GM19328 (cell line): ENCODE results near the gene RABL3.
"Not testable (repeated sequence)": the region's sequence is repeated elsewhere in the genome, so short reads cannot be mapped to it uniquely, and the experiment has no call there.

Source experiments
- ATAC-seq: cut with Tn5 transposase; IDR thresholded peaks from one replicate; pipeline ENCODE4 v1.9.1; 2021; ENCODE audit warnings: mild to moderate bottlenecking, moderate library complexity; ENCODE audit not compliant: unreplicated experiment

The RABL3 gene

GRCh38 chr3:120648290-120648689 is 94.0 kb downstream of the RABL3 start:
- ATAC-seq, result no peak

DNA sequence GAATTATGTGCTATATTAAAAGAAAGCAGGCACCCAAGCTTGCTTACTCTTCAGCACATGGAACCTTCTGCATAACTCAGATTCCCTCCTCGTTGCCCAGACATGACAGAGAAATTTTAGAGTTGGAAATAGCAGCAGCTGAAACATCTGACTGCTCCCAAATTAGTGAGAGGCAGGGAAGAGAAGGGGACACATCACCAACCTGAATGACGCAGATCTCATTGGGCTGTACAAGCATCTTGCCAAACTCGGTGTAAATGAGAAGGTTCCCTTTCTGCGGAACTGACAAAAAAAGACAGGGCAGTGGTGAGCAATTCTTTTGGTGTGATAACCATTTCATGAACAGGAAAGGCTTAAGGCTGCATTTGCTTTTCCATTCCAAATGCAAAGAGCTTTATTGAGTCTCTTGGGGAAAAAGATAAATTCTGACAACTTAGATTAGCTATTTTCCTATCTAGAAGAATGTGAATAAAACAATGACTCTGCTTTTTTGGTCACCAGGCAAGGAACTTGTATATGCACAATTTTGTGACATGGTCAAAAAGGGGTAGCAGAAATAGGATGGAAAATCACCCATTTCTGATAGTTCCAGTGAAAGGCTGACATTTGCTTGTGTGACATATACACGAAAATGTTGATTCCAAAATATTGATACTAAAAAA is 95.4 kb downstream of the RABL3 start:
- no peak for ATAC-seq

DNA sequence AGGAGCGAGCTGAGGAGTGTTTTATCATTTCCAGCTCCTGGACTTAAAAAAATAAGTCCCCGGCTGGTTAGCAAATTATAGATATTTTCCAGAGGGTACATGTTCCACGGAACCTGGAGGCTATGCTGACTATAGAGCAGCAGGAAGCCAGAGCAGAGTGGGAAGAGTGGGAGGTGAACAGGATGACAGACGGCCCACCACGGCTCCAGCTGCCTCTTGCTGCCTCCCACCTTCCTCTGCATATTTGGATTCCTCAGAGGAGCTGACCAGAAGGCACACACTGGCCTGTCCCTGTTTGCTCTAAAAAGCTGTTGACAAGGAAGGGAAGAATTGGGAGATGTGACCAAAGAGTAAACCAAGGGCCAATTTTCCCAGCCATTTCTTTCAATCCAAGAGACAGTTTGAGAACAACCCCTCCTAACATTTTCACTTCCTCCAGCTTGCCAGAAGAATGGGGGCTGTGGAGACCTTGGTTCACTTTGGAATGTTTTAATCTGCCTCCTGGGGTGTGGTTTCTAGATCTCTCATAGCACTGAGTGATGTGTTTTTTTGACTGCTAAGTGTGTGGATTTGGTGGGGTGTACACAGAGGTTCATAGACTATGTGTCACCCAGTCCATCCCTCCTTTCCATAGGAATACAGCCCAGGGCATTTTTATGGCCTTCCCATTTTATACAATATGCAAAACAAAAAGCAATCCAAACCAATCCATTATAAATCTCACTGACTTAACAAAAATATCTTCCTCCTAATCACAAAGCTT is 97.1 kb downstream of the RABL3 start:
- ATAC-seq, result no peak

DNA sequence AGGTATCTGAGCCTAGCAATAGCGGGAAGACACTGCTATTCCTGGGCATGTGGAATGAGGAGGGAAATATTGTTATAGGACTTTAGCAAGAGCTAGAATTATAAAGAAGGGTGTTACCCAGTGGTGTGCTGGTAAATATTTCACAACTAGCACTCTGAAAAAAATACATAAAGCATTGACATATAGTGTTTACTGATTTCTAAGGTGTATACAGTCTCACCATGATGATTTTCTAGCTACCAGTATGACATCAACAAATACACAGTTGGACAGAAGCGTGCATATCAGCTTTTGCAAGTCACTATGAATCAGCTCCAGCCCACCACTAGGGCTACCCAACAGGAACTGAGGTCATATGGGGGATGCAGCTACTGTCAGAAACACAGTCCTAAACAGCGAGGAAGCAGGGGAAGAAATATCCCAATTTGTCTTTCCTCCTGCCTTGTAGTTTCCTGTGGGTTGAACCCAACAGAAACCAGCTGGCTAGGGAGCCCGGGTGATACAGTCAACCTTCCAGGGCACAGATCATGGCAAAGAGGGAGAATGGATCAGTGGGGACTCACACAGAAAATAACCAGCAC is 99.9 kb downstream of the RABL3 start:
- no peak for ATAC-seq

DNA sequence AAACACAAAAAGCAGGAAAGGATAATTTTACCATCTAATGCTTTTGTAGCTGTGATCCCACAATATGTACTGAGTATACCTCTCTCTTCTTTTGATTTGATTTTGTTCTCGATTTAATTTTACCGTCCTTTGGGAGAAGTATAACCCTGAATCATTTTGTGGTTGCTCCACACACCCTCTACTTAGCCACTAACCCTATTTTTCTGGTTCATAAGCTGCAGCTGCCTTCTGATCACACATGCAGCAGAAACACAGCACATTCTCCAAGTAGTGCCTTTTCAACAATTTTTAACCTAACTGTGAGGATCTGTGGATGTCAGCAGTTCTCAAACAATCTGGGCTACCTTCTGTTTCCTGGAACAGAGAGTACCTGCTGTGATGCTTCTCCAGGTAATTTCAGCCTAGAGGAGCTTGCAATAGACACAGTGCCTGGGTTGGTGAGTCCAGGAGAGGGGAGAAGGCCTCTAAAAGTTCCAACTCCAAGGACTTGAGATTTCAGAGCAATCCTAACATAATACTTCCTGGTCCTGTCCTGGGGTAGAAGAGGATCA is 100.5 kb downstream of the RABL3 start:
- ATAC-seq, result no peak

- no peak for ATAC-seq
These were observed 102.1 kb downstream of the RABL3 start for GRCh38 chr3:120640231-120640630.

- not testable (repeated sequence) for ATAC-seq
These were observed 103.5 kb downstream of the RABL3 start for GRCh38 chr3:120638820-120639219.

DNA sequence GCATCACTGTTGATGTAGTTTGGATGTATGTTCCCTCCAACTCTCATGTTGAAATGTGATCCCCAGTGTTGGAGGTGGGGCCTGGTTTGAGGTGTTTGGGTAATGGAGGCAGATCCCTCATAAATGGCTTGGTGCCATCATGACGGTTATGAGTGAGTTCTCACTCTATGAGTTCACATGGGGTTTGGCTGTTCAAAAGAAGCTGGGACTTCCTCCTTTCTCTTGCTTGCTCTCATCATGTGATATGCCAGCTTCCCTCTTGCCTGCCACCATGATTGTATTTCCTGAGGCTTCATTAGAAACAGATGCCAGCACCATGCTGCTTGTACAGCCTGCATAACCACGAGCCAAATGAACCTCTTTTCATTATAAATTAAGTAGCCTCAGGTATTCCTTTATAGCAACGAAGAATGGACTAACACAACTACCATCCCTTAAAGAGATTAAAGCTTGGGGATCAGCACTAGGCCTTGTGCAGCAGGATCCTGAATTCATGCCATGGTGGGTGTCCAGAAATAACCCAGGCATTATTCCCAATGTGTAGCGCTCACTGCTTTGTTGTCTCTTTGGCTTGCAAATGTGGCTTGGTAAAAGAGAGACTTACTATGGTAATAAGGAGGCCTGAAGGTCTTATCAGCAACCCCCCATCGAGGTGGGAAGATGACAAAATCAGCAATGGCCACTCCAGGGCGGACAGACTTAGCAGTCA is 104.3 kb downstream of the RABL3 start:
- ATAC-seq, result no peak

GRCh38 chr3:120636795-120637401 is 105.4 kb downstream of the RABL3 start:
- no peak for ATAC-seq
